Caco-2 (cell line): ENCODE data around the gene NDRG3. TPM values are rescaled to one million over a fixed set of nuclear protein-coding genes. Genes with fewer than 3 reads are reported as not detected.

Experiments
- BruUV-seq: library from RNA; stranded (reverse); fragments of 400-500 nt; replicated peaks from 2 replicates; lab custom pipeline; 2021; lab: Mats Ljungman, UMichigan
- CTCF ChIA-PET: fragments of 300-600 bp; sonication (Branson Sonifier 250); formaldehyde crosslinking; loops from one replicate; lab custom pipeline; 2022; ENCODE audit warnings: antibody characterized with exemption; lab: Charles Lee
- POLR2A ChIA-PET: fragments of 300-600 bp; sonication (Branson Sonifier 250); formaldehyde crosslinking; loops from one replicate; lab custom pipeline; 2022; ENCODE audit warnings: antibody characterized with exemption; lab: Charles Lee
- DNase-seq, 2 experiments: peaks; one replicate each; pipeline versions ENCODE4 v3.0.0 to v3.0.0-alpha.2; 2020 to 2022
- H3K27me3 ChIP-seq: replicated peaks from 2 replicates; pipeline ENCODE4 v1.6.0; 2011; ENCODE audit warnings: low read length; ENCODE audit not compliant: control insufficient read depth, insufficient read depth
- H3K36me3 ChIP-seq: 2 replicates; pipeline ENCODE4 v1.5.1; 2011; ENCODE audit warnings: low read length; ENCODE audit not compliant: control insufficient read depth, insufficient read depth
- H3K4me1 ChIP-seq: fragments of 250-450 bp; sonication (Bioruptor Pico); 2 replicates; pipeline ENCODE4 v1.5.1; 2020; ENCODE audit warnings: mild to moderate bottlenecking
- H3K4me3 ChIP-seq: 2 replicates; pipeline ENCODE4 v1.5.1; 2011; ENCODE audit warnings: low read depth, mild to moderate bottlenecking, control low read depth, low read length
- H3K9me3 ChIP-seq: fragments of 250-450 bp; sonication (Bioruptor Pico); 2 replicates; pipeline ENCODE4 v1.5.1; 2020; ENCODE audit warnings: mild to moderate bottlenecking, moderate library complexity
- H3K27ac Mint-ChIP-seq: one replicate; pipeline ENCODE4 v1.8.0; 2022; ENCODE audit warnings: mixed read lengths; ENCODE audit not compliant: unreplicated experiment
- H3K27me3 Mint-ChIP-seq: one replicate; pipeline ENCODE4 v1.8.0; 2022; ENCODE audit warnings: mixed read lengths; ENCODE audit not compliant: insufficient read depth, unreplicated experiment
- H3K36me3 Mint-ChIP-seq: one replicate; pipeline ENCODE4 v1.8.0; 2022; ENCODE audit warnings: mild to moderate bottlenecking, mixed read lengths; ENCODE audit not compliant: insufficient read depth, unreplicated experiment
- H3K4me1 Mint-ChIP-seq: one replicate; pipeline ENCODE4 v1.8.0; 2022; ENCODE audit warnings: low read depth, mixed read lengths; ENCODE audit not compliant: unreplicated experiment
- H3K4me3 Mint-ChIP-seq: one replicate; pipeline ENCODE4 v1.8.0; 2022; ENCODE audit warnings: mild to moderate bottlenecking, moderate library complexity, mixed read lengths; ENCODE audit not compliant: unreplicated experiment
- H3K9me3 Mint-ChIP-seq: one replicate; pipeline ENCODE4 v1.8.0; 2022; ENCODE audit warnings: mixed read lengths; ENCODE audit not compliant: unreplicated experiment
- CTCF ChIP-seq, 2 experiments: fragments of 200-600 bp in 1 of 2; IDR thresholded peaks; 1 replicate in 1 of 2; 2 replicates in 1 of 2; pipeline versions ENCODE4 v1.5.1 to v1.8.0; 2011 to 2022; ENCODE audit warnings: antibody characterized with exemption in 1 of 2, control low read depth in 1 of 2, inconsistent platforms in 1 of 2, low read depth in 1 of 2, low read length in 1 of 2, mild to moderate bottlenecking in 1 of 2, moderate library complexity in 1 of 2; ENCODE audit not compliant: insufficient read depth in 1 of 2, severe bottlenecking in 1 of 2, unreplicated experiment in 1 of 2
- intact Hi-C: fragments of 100-400 bp; cut with micrococcal nuclease; formaldehyde crosslinking; loops from one replicate; pipeline ENCODE4 v1.10.0; 2022; ENCODE audit not compliant: unreplicated experiment
- total RNA-seq: library from RNA; stranded (reverse); gene quantifications from 2 replicates; pipeline ENCODE4 v1.2.3, GENCODE V29; 2022

NDRG3 gene
- total RNA-seq, 1 experiment from 2014 or later: 41.5 TPM

- BruUV-seq: no TSS peak
- H3K27me3 ChIP-seq: no peaks in the 10 kb centered on the region
- peaks cover 10% of the 10 kb centered on the region; the same call in 1 of the 2 replicates for H3K36me3 ChIP-seq
- ChIA-PET POLR2A (interaction anchor here (0.9 to 1.7 kb wide), 2 partner anchors 15 to 20 kb away, joined by 6 read pairs; partner anchors contain the start of gene DSN1), CTCF (interaction anchor here (0.9 to 2.0 kb wide), 6 partner anchors 9 to 96 kb away, joined by 3 to 19 read pairs (median 4); a partner anchor contains a TSS)
- H3K4me3 Mint-ChIP-seq: no peak overlapping the region
- no peaks in the 10 kb centered on the region for H3K4me1 ChIP-seq
- no peaks in the 10 kb centered on the region for H3K27me3 Mint-ChIP-seq
- H3K9me3 ChIP-seq: no peaks in the 10 kb centered on the region
- H3K4me1 Mint-ChIP-seq: no peaks in the 10 kb centered on the region
- no peak overlapping the region for H3K4me3 ChIP-seq
- peaks cover 44% of the 10 kb centered on the region for H3K36me3 Mint-ChIP-seq
- intact Hi-C loops: no loop called here
- no peak overlapping the region for H3K27ac Mint-ChIP-seq
- H3K9me3 Mint-ChIP-seq: no peaks in the 10 kb centered on the region
- TF ChIP-seq CTCF (IDR thresholded peaks at IDR 0.05; ENCODE audit: insufficient read depth in 1 of 2, low read depth in 1 of 2, low read length in 1 of 2, severe bottlenecking in 1 of 2, unreplicated experiment in 1 of 2): no peak
- DNase-seq: no peak
Measured at GRCh38 chr20:36793294-36794115, 47.6 kb upstream of the NDRG3 start.

GRCh38 chr20:36792422-36792821, 46.5 kb upstream of the NDRG3 start:
- no TSS peak for BruUV-seq
- Mint-ChIP-seq H3K4me3 (no peak overlapping the region), H3K4me1 (no peaks in the 10 kb centered on the region), H3K27ac (no peak overlapping the region), H3K27me3 (no peaks in the 10 kb centered on the region), H3K36me3 (peaks cover 34% of the 10 kb centered on the region), H3K9me3 (no peaks in the 10 kb centered on the region)
- Histone ChIP-seq H3K27me3 (no peaks in the 10 kb centered on the region), H3K4me3 (no peak overlapping the region), H3K9me3 (no peaks in the 10 kb centered on the region), H3K4me1 (no peaks in the 10 kb centered on the region), H3K36me3 (peaks cover 8% of the 10 kb centered on the region; the same call in 1 of the 2 replicates)
- TF ChIP-seq CTCF (IDR thresholded peaks at IDR 0.05; ENCODE audit: insufficient read depth in 1 of 2, low read depth in 1 of 2, low read length in 1 of 2, severe bottlenecking in 1 of 2, unreplicated experiment in 1 of 2): peak; percentile 67 to 92
- DNase-seq: peak; percentile 94 to 95
- ChIA-PET CTCF (interaction anchor here (0.6 to 2.0 kb wide), 27 partner anchors 10 to 201 kb away, joined by 3 to 21 read pairs (median 5); partner anchors contain the start of genes DSN1 and RAB5IF), POLR2A (interaction anchor here (0.6 to 1.7 kb wide), 6 partner anchors 16 to 71 kb away, joined by 3 to 6 read pairs (median 4); partner anchors contain the start of gene DSN1)
- intact Hi-C loops: loop anchor here (1.0 kb wide), 3 partner anchors 71 to 127 kb away; a partner anchor contains a TSS

GRCh38 chr20:36791862-36792261, 46.0 kb upstream of the NDRG3 start:
- intact Hi-C loops: loop anchor here (1.0 kb wide), 3 partner anchors 71 to 127 kb away; a partner anchor contains a TSS
- Histone ChIP-seq H3K9me3 (no peaks in the 10 kb centered on the region), H3K36me3 (peaks cover 8% of the 10 kb centered on the region; the same call in 1 of the 2 replicates), H3K4me3 (no peak overlapping the region), H3K4me1 (no peaks in the 10 kb centered on the region), H3K27me3 (no peaks in the 10 kb centered on the region)
- Mint-ChIP-seq H3K27me3 (no peaks in the 10 kb centered on the region), H3K4me1 (no peaks in the 10 kb centered on the region), H3K9me3 (no peaks in the 10 kb centered on the region), H3K36me3 (peaks cover 35% of the 10 kb centered on the region), H3K27ac (no peak overlapping the region), H3K4me3 (no peak overlapping the region)
- ChIA-PET CTCF (interaction anchor here (0.6 to 2.0 kb wide), 20 partner anchors 11 to 200 kb away, joined by 3 to 21 read pairs (median 5); partner anchors contain the start of genes DSN1 and RAB5IF), POLR2A (interaction anchor here (0.6 to 1.7 kb wide), 3 partner anchors 18 to 72 kb away, joined by 3 to 6 read pairs (median 4); partner anchors contain the start of gene DSN1)
- no peak for DNase-seq
- BruUV-seq: no TSS peak
- TF ChIP-seq CTCF (IDR thresholded peaks at IDR 0.05; ENCODE audit: insufficient read depth in 1 of 2, low read depth in 1 of 2, low read length in 1 of 2, severe bottlenecking in 1 of 2, unreplicated experiment in 1 of 2): no peak
